Stimulated activated CD8-positive, alpha-beta memory T cell treated with anti-CD3 and anti-CD28 coated beads, Interleukin-4, amount 100 ng/mL, for 4 hours (primary cell): ENCODE data around the gene PKD1L1.

Experiments used
- DNase-seq, 2 donors: peaks; one replicate each; pipeline ENCODE4 v3.0.0-alpha.2; 2020; ENCODE audit warnings: low read depth in 2 of 2, low spot score in 1 of 2

PKD1L1 gene

GRCh38 chr7:47877336-47877735 lies 70.9 kb downstream of the PKD1L1 start:
- no peak for DNase-seq

GRCh38 chr7:47875998-47876744 lies 72.1 kb downstream of the PKD1L1 start:
- no peak for DNase-seq

GRCh38 chr7:47875406-47875805 lies 72.9 kb downstream of the PKD1L1 start:
- no peak for DNase-seq

- no peak for DNase-seq
Observed at GRCh38 chr7:47873762-47874161, 74.5 kb downstream of the PKD1L1 start.

- no peak for DNase-seq
Observed at GRCh38 chr7:47867286-47867685, 81.0 kb downstream of the PKD1L1 start.

GRCh38 chr7:47866120-47866519 lies 82.1 kb downstream of the PKD1L1 start:
- DNase-seq, result no peak

GRCh38 chr7:47852330-47853245 lies 95.7 kb downstream of the PKD1L1 start:
- no peak for DNase-seq

GRCh38 chr7:47847207-47847606 lies 101.1 kb downstream of the PKD1L1 start:
- DNase-seq, result no peak

GRCh38 chr7:47846138-47846836 lies 102.0 kb downstream of the PKD1L1 start:
- DNase-seq, result no peak

GRCh38 chr7:47844311-47844710 lies 104.0 kb downstream of the PKD1L1 start:
- no peak for DNase-seq

GRCh38 chr7:47843291-47843690 lies 105.0 kb downstream of the PKD1L1 start:
- no peak for DNase-seq

- no peak for DNase-seq
Observed at GRCh38 chr7:47839381-47839780, 108.9 kb downstream of the PKD1L1 start.

GRCh38 chr7:47837826-47838225 lies 110.4 kb downstream of the PKD1L1 start:
- no peak for DNase-seq

- no peak for DNase-seq
Observed at GRCh38 chr7:47836503-47837202, 111.6 kb downstream of the PKD1L1 start.

GRCh38 chr7:47836080-47836479 lies 112.2 kb downstream of the PKD1L1 start:
- DNase-seq, result no peak

- no peak for DNase-seq
Observed at GRCh38 chr7:47833211-47833610, 115.1 kb downstream of the PKD1L1 start.

- DNase-seq, result no peak
Observed at GRCh38 chr7:47832105-47832715, 116.1 kb downstream of the PKD1L1 start.

GRCh38 chr7:47830015-47830414 lies 118.3 kb downstream of the PKD1L1 start:
- no peak for DNase-seq

- no peak for DNase-seq
Observed at GRCh38 chr7:47827871-47828270, 120.4 kb downstream of the PKD1L1 start.

GRCh38 chr7:47827351-47827756 lies 120.9 kb downstream of the PKD1L1 start:
- no peak for DNase-seq

- DNase-seq, result no peak
Observed at GRCh38 chr7:47826754-47827153, 121.5 kb downstream of the PKD1L1 start.
